A549 treated with AZD9567 at 1 μM for 4 hours (cell line): Measurements from ENCODE around the gene MPV17L2. TPM values are rescaled to one million over a fixed set of nuclear protein-coding genes. Genes with fewer than 3 reads are reported as not detected.

Experiments
- total RNA-seq: library from RNA; stranded (reverse); fragments of 200-300 nt; extraction: Qiagen RNA extraction; gene quantifications from 5 replicates; pipeline ENCODE4 v1.2.3, GENCODE V29; 2022; ENCODE audit not compliant: insufficient read depth

MPV17L2 gene
- total RNA-seq = 9.5 to 14.8 TPM (median 12.7 TPM) in 5 replicates

DNA sequence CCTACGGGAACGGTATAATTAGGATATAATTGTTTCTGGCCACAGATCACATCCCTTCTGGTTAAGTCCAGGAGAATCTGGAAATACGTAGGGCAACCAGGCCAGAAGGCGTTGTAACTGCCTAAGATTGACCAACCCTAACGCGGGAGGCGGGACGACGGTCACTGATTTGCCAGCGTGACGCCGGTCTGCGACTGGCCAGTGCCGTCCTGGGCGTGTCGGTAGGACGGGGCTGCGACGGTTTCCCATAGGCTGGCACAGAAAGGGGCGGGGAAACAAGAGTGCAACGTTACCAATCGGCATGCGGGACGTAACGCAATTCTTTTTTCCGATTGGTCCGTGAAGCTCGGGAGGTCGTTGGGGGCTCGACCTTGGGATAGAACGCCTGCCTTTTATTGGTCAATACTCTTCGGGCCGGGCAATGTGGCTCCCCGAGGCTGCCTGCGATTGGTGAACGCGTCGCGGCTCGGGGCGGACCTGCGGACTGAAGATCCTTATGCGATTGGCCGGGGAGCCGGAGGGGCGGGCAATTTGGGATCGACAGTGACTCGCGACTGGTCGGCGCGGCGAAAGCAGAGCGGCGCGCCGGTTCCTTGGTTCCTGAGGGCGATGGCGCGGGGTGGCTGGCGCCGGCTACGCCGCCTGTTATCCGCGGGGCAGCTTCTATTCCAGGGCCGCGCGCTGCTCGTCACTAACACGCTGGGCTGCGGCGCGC lies at the start of gene MPV17L2:
MPV17L2 (plus strand) TSS at position 546 of the 715 bp plus-strand sequence; CDS start at position 610, 64 bp downstream.

DNA sequence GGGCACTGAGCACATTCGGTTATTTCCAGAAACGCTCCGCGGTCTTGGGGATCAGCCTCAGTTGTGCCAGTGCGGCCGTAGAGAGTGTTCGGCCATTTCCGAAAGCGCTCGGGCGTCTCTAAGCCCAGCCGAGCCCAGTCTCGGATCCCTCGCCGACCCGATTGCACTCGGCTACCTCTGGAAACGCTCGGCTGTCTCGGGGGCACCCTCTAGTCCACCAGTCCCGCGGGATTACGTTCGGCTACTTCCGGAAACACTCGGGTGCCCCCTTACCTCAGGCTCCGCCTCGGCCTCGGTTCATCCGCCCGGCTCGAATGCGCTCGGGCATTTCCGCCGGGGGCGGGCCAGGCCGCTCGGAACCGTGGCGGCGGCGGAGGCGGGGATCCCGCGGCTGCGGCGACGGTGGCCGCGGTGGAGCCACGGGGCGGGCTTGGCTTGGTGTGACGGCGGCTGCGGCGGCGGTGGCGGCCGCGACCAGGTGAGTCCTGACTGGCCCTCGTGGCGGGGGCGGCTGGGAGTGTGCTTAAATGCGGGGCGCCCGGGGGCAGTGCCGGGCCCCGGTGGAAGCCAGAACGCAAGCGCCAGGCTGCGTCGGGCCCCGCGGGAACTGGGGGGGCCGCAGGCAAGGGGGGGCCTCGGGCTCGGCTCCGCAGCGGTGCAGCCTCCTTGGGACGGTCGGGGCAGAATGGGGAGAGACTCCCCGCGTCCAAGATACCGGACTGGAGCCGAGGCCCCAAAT lies 40.0 kb upstream of the MPV17L2 start, which contains the start of gene PIK3R2:
PIK3R2 (plus strand) TSS at position 347 of the 739 bp plus-strand sequence. CDS start 2,717 bp downstream, outside the sequence.

DNA sequence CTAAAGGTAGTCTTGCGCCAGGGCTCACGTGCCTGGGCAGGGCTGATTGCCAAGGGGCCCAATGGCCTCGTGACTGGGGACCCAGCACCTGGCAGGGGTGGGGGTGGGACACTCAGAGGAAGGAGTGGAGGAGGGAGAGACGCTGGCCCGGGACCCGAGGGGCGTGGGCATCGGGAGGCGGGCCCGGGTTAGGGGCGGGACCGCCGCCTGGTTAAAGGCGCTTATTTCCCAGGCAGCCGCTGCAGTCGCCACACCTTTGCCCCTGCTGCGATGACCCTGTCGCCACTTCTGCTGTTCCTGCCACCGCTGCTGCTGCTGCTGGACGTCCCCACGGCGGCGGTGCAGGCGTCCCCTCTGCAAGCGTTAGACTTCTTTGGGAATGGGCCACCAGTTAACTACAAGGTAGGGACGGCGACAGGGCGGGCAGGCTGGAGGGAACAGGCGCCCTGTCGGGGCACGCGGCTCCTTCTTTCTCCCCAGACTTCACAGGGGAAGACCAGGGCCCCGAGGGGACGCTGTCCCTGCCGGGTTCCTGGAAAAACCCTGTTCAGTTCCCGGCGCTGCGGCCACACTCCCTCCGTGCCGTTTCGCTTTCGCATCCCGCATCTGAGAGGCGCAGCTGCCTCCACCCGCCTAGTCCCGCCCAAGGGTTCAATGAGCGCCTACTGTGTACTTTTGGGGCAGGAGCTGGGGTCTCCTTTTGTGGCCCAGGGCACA lies 19.3 kb upstream of the MPV17L2 start, which contains the start of gene IFI30:
IFI30 (plus strand) TSS at position 242 of the 717 bp plus-strand sequence; CDS start at position 271, 29 bp downstream.

DNA sequence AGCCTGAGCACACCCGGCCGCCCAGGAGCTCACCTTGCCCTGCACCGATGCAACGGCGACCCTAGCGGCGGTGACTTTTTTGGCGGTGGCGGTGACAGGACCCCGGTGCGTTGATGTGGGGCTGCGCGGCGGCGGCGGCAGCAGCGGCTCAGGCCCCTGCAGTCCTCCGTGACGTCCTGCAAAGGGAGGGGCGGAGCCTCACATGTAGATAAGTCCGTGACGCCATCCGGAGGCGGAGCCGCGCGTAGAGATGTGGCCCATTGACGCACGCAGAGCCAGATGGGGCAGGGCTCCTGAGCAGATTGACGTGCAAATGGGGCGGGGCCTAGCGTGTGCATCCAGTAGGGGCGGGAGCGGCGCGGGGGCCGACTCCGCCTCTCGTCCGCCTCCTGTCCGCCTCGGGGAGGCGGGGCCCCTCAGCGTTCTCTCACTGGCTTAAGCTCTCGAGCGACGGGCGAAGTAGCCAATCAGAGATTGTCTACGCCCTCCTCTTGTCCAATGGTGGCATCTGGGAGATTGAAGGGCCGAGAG lies 10.9 kb downstream of the MPV17L2 start, which contains the start of gene RAB3A:
RAB3A (minus strand) TSS at position 180 of the 531 bp plus-strand sequence. CDS start 1,302 bp downstream, outside the sequence.

DNA sequence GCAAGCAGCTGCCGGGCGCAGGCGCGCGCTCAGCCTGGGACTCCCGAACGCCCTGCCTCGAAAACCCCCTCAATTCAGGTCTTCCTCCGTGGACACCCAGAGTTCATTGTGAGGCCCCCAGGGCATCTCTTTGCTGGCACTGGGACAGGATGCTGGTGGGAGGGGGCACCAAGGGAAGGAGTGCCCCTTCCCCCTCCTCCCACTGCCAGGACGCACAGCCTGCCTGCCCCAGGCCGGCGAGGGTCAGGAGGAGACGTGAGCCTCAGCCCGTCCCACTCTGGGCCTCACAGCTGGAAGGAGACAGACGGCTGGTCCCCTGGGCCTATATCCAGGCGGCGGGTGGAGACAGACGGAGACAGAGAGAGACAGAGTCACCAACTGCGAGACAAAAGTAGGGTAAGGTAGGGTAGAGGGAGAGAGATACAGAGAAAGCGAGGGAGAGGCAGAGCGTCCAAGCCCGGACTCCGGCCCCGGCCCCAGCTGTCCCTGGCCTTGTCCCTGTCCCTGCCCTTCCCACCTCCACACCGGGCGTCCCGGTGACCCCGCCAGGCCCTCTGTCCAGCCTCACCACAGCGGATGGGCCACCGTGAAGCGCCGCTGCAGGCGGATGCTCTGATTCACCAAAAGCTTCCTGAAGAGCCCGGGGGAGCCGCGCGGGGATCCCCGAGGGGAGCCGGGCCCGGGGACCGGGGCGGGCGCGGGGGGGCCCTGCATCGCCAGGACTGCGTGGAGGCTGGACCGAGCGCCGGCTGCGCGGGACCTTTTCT lies 32.9 kb downstream of the MPV17L2 start, which contains the start of gene PDE4C:
PDE4C (minus strand) TSS at position 737 of the 767 bp plus-strand sequence; CDS start at position 714, 23 bp downstream.

Other genes starting within 250 kb of the MPV17L2 start
- gene KCNN1, start 226.1 kb upstream of the MPV17L2 start, total RNA-seq = 0.57 to 1.2 TPM (median 0.86 TPM) in 4 of 5 replicates, not detected in the other
- 27.9 to 44.1 TPM (median 43.5 TPM) in 5 replicates for gene ARRDC2, start 185.0 kb upstream of the MPV17L2 start, total RNA-seq
- gene IL12RB1, start 106.3 kb upstream of the MPV17L2 start, total RNA-seq = not detected in 5 replicates
- 1.9 to 2.4 TPM (median 2.2 TPM) in 5 replicates for gene MAST3, start 95.4 kb upstream of the MPV17L2 start, total RNA-seq
- 9.9 to 15.0 TPM (median 12.4 TPM) in 5 replicates for gene PIK3R2, start 40.1 kb upstream of the MPV17L2 start, total RNA-seq
- gene IFI30, start 19.4 kb upstream of the MPV17L2 start, total RNA-seq = 13.6 to 22.2 TPM (median 15.9 TPM) in 5 replicates
- gene RAB3A, start 10.8 kb downstream of the MPV17L2 start, total RNA-seq = 0.71 to 0.99 TPM (median 0.79 TPM) in 4 of 5 replicates, not detected in the other
- 0.05 to 0.48 TPM (median 0.16 TPM) in 4 of 5 replicates, not detected in the other for gene PDE4C, start 33.2 kb downstream of the MPV17L2 start, total RNA-seq
- gene IQCN, start 81.2 kb downstream of the MPV17L2 start, total RNA-seq = 0.38 to 0.58 TPM (median 0.44 TPM) in 4 of 5 replicates, not detected in the other
- 32.5 to 55.4 TPM (median 47.0 TPM) in 5 replicates for gene JUND, start 88.4 kb downstream of the MPV17L2 start, total RNA-seq
- 195 to 241 TPM (median 232 TPM) in 5 replicates for gene LSM4, start 129.9 kb downstream of the MPV17L2 start, total RNA-seq
- 1.6 to 2.9 TPM (median 1.9 TPM) in 5 replicates for gene PGPEP1, start 147.4 kb downstream of the MPV17L2 start, total RNA-seq
- gene GDF15, start 192.9 kb downstream of the MPV17L2 start, total RNA-seq = 17.5 to 29.7 TPM (median 21.4 TPM) in 5 replicates
- gene LRRC25, start 204.4 kb downstream of the MPV17L2 start, total RNA-seq = 0.03 TPM in 1 of 5 replicates, not detected in the others
- 46.0 to 50.4 TPM (median 49.2 TPM) in 5 replicates for gene SSBP4, start 226.2 kb downstream of the MPV17L2 start, total RNA-seq
- 26.9 to 45.1 TPM (median 44.5 TPM) in 5 replicates for gene ISYNA1, start 244.9 kb downstream of the MPV17L2 start, total RNA-seq